KMS-11 (cell line): ENCODE results near the gene ARFGEF3.

Experiments used
- H2AFZ ChIP-seq: fragments of 200-600 bp; sonication (generic); 2 replicates; pipeline ENCODE4 v1.6.1; 2016; ENCODE audit warnings: antibody characterized with exemption, mixed run types, low read depth
- H3K27ac ChIP-seq: fragments of 200-600 bp; sonication (generic); 2 replicates; pipeline ENCODE4 v1.6.1; 2016; ENCODE audit warnings: mild to moderate bottlenecking, mixed run types
- H3K27me3 ChIP-seq: fragments of 200-600 bp; sonication (generic); 2 replicates; pipeline ENCODE4 v1.6.1; 2017; ENCODE audit warnings: mild to moderate bottlenecking, low read depth, mixed run types, moderate library complexity; ENCODE audit not compliant: insufficient read depth
- H3K36me3 ChIP-seq: fragments of 200-600 bp; sonication (generic); 2 replicates; pipeline ENCODE4 v1.6.1; 2017; ENCODE audit warnings: mild to moderate bottlenecking, mixed run types; ENCODE audit not compliant: insufficient read depth
- H3K4me1 ChIP-seq: fragments of 200-600 bp; sonication (generic); 2 replicates; pipeline ENCODE4 v1.6.1; 2016; ENCODE audit warnings: mild to moderate bottlenecking, low read depth, mixed run types; ENCODE audit not compliant: poor library complexity, severe bottlenecking
- H3K4me2 ChIP-seq: fragments of 200-600 bp; sonication (generic); 2 replicates; pipeline ENCODE4 v1.7.0; 2016; ENCODE audit warnings: mild to moderate bottlenecking, mixed run types
- H3K4me3 ChIP-seq: fragments of 200-600 bp; sonication (generic); IDR thresholded peaks from 2 replicates; pipeline ENCODE4 v1.6.1; 2017; ENCODE audit warnings: low read depth, low read length, mixed read lengths; ENCODE audit not compliant: insufficient read depth
- H3K79me2 ChIP-seq: fragments of 200-600 bp; sonication (generic); 2 replicates; pipeline ENCODE4 v1.6.1; 2016; ENCODE audit warnings: low read depth, mixed run types; ENCODE audit not compliant: insufficient read depth
- H3K9ac ChIP-seq: fragments of 200-600 bp; sonication (generic); 2 replicates; pipeline ENCODE4 v1.6.1; 2016; ENCODE audit warnings: mild to moderate bottlenecking, mixed run types
- H4K20me1 ChIP-seq: fragments of 200-600 bp; sonication (generic); 2 replicates; pipeline ENCODE4 v1.6.1; 2016; ENCODE audit warnings: mild to moderate bottlenecking, mixed run types; ENCODE audit not compliant: insufficient read depth
- TF ChIP-seq, protein P1 (sequence below): fragments of 200-600 bp; sonication (generic); conservative IDR thresholded peaks from 2 replicates; pipeline ENCODE4 v1.6.1; 2017; ENCODE audit warnings: low read depth, mild to moderate bottlenecking, antibody characterized with exemption, low read length, moderate library complexity, mixed read lengths

Gene ARFGEF3

DNA sequence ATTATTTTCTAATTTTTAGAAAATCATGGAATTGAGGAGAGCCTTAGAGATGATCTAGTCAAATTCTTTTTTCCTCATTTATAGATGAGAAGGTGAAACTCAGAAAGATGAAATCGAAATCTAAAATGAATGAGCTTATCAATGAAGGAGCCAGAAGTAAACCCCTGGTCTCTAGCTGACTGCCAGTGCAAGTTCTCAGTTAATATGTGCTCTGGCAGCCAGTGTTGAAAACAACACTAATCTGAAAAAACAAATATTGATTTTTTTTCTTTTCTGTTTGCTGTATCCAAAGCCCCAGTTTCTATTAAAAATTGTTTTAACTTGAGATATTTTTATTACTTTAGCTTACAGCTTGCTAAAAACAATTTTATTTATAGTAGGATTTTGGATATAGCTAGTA lies 78.0 kb downstream of the ARFGEF3 start:
- Histone ChIP-seq H3K4me1 (no peaks in the 10 kb centered on the region), H4K20me1 (no peaks in the 10 kb centered on the region), H3K9ac (no peak overlapping the region), H3K36me3 (no peaks in the 10 kb centered on the region), H3K27ac (no peak overlapping the region), H2AFZ (no peak overlapping the region), H3K4me3 (no peak overlapping the region), H3K4me2 (no peak overlapping the region), H3K79me2 (no peaks in the 10 kb centered on the region), H3K27me3 (no peaks in the 10 kb centered on the region)
- TF ChIP-seq, protein P1, sequence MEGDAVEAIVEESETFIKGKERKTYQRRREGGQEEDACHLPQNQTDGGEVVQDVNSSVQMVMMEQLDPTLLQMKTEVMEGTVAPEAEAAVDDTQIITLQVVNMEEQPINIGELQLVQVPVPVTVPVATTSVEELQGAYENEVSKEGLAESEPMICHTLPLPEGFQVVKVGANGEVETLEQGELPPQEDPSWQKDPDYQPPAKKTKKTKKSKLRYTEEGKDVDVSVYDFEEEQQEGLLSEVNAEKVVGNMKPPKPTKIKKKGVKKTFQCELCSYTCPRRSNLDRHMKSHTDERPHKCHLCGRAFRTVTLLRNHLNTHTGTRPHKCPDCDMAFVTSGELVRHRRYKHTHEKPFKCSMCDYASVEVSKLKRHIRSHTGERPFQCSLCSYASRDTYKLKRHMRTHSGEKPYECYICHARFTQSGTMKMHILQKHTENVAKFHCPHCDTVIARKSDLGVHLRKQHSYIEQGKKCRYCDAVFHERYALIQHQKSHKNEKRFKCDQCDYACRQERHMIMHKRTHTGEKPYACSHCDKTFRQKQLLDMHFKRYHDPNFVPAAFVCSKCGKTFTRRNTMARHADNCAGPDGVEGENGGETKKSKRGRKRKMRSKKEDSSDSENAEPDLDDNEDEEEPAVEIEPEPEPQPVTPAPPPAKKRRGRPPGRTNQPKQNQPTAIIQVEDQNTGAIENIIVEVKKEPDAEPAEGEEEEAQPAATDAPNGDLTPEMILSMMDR: no peak

DNA sequence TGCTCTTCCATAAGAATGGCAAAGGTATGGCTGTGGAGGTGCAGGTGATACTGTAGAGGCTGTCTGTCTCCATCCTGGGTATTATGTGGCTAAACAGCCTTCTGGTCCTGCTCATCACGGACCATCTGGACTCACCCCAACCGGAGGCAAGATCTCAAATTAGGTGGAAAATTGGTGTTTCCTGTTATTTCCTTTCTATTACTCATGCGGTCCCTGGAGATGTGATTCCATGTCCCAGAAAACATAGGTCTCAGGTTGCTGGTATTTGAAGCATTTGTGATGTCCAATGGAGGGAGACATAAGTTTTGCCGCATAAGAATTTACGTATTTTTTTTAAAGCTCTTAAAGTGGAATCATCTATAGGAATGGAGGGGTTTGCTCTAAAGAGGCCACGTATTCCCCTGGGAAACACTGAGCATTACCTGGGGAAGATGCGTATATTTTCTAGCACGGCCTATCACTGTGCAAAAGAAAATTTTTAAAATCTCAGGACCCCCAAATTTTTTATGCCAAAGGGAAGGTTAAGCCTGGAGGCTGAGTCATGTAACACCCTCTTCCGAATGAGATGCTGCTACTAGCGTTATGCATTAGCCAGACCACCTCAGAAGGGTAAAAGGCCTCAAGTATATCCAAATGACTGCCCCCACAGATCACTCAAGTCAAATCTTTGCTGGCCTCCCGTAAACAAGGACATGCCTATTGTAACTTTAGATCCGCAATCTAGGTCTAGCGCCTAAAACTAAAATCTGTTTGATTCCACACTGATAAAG lies 78.9 kb downstream of the ARFGEF3 start:
- H2AFZ ChIP-seq: no peak overlapping the region

DNA sequence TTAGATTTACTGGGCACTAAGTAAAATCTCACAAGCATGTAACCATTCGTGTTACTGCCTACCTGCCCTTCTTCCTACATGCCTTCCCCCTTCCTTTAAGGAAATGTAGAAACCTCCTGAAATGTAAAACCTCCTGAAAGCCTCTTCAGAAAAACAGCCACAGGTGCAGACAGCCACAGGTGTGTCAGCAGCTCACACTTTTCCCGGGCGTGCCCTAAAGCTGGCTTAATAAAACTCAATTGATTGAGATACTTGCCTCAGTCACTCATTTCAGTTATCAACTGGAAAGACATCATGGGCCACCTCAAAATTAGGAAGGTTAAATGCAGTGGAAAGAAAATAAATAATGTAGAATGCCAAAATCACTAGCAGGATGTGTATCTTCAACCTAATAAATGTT lies 79.6 kb downstream of the ARFGEF3 start:
- H3K4me3 ChIP-seq: no peak overlapping the region
- H3K27ac ChIP-seq: no peak overlapping the region
- TF ChIP-seq, protein P1: no peak
- H2AFZ ChIP-seq: no peak overlapping the region
- no peaks in the 10 kb centered on the region for H3K27me3 ChIP-seq
- H3K36me3 ChIP-seq: no peaks in the 10 kb centered on the region
- H3K79me2 ChIP-seq: no peaks in the 10 kb centered on the region
- no peaks in the 10 kb centered on the region for H3K4me1 ChIP-seq
- H3K9ac ChIP-seq: no peak overlapping the region
- H3K4me2 ChIP-seq: no peak overlapping the region
- H4K20me1 ChIP-seq: no peaks in the 10 kb centered on the region

More for the DNA sequence above, 78.9 kb downstream of the ARFGEF3 start:
- H3K4me2 ChIP-seq: no peak overlapping the region
- no peak overlapping the region for H3K27ac ChIP-seq
- no peaks in the 10 kb centered on the region for H3K27me3 ChIP-seq
- no peaks in the 10 kb centered on the region for H4K20me1 ChIP-seq
- no peaks in the 10 kb centered on the region for H3K79me2 ChIP-seq
- no peaks in the 10 kb centered on the region for H3K36me3 ChIP-seq
- no peaks in the 10 kb centered on the region for H3K4me1 ChIP-seq
- no peak overlapping the region for H3K9ac ChIP-seq
- H3K4me3 ChIP-seq: no peak overlapping the region
- TF ChIP-seq, protein P1: no peak

DNA sequence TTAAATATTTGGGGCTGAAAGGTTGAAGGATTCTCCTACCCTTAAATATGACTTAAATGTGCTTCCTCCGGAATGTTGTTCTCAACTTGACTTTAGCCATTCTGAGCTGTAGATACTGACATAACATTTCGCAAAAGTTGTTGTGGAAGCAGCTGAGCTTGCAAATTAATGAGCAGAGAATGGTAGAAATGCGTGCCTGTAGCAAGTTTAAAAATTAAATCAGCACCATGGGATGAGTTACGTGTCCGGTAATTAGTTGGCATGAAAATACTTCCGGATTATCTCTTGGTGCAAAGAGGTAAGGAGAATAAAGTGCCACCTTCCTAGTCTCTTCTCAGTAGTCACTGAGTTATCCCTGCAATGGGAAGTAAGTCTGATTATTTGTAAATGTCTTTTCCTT lies 80.2 kb downstream of the ARFGEF3 start:
- H3K27ac ChIP-seq: no peak overlapping the region
- no peak overlapping the region for H3K4me2 ChIP-seq
- TF ChIP-seq, protein P1: no peak
- no peak overlapping the region for H3K9ac ChIP-seq
- H4K20me1 ChIP-seq: no peaks in the 10 kb centered on the region
- H3K27me3 ChIP-seq: no peaks in the 10 kb centered on the region
- H2AFZ ChIP-seq: no peak overlapping the region
- no peaks in the 10 kb centered on the region for H3K36me3 ChIP-seq
- H3K4me3 ChIP-seq: no peak overlapping the region
- no peaks in the 10 kb centered on the region for H3K79me2 ChIP-seq
- no peaks in the 10 kb centered on the region for H3K4me1 ChIP-seq
